RWPE2 (cell line): ENCODE results near the gene BSG.
"Not testable (repeated sequence)": the region's sequence is repeated elsewhere in the genome, so short reads cannot be mapped to it uniquely, and the experiment has no call there.

Experiments used
- ATAC-seq: fragments of 200-7000 bp; cut with Tn5 transposase; 3 replicates; pipeline ENCODE4 v1.9.1; 2021; ENCODE audit warnings: low read depth
- DNase-seq: peaks from one replicate; pipeline ENCODE4 v3.0.0-alpha.2; 2020; ENCODE audit warnings: low spot score
- H3K27ac ChIP-seq: fragments of 450-650 bp; 2 replicates; pipeline ENCODE4 v1.5.1; 2017; ENCODE audit warnings: mild to moderate bottlenecking; ENCODE audit not compliant: poor library complexity, severe bottlenecking
- H3K27me3 ChIP-seq: fragments of 250-450 bp; sonication (Bioruptor Pico); 2 replicates; pipeline ENCODE4 v1.5.1; 2021; ENCODE audit warnings: mild to moderate bottlenecking, moderate library complexity; ENCODE audit not compliant: insufficient read depth, poor library complexity, severe bottlenecking
- H3K36me3 ChIP-seq: fragments of 250-450 bp; sonication (Bioruptor Pico); 2 replicates; pipeline ENCODE4 v1.5.1; 2020; ENCODE audit warnings: low read depth, mild to moderate bottlenecking, moderate library complexity
- H3K4me1 ChIP-seq: fragments of 250-450 bp; sonication (Bioruptor Pico); 2 replicates; pipeline ENCODE4 v1.5.1; 2021; ENCODE audit warnings: mild to moderate bottlenecking, moderate library complexity; ENCODE audit not compliant: insufficient read depth, poor library complexity, severe bottlenecking
- H3K4me3 ChIP-seq: fragments of 250-450 bp; sonication (Bioruptor Pico); 2 replicates; pipeline ENCODE4 v1.5.1; 2021; ENCODE audit warnings: mild to moderate bottlenecking, moderate library complexity; ENCODE audit not compliant: severe bottlenecking
- H3K9me3 ChIP-seq: fragments of 250-450 bp; sonication (Bioruptor Pico); 2 replicates; pipeline ENCODE4 v1.5.1; 2021; ENCODE audit warnings: mild to moderate bottlenecking, moderate library complexity; ENCODE audit not compliant: severe bottlenecking
- CTCF ChIP-seq: fragments of 450-650 bp; IDR thresholded peaks from one replicate; pipeline ENCODE4 v1.5.1; 2017; ENCODE audit warnings: mild to moderate bottlenecking, moderate library complexity; ENCODE audit not compliant: poor library complexity, severe bottlenecking

BSG gene

GRCh38 chr19:601790-602189, 29.4 kb downstream of the BSG start:
- no peak overlapping the region for H3K4me3 ChIP-seq
- ATAC-seq: no peak
- TF ChIP-seq CTCF: no peak
- no peak overlapping the region for H3K27ac ChIP-seq
- no peaks in the 10 kb centered on the region for H3K27me3 ChIP-seq
- no peaks in the 10 kb centered on the region for H3K36me3 ChIP-seq
- no peaks in the 10 kb centered on the region for H3K9me3 ChIP-seq
- H3K4me1 ChIP-seq: no peaks in the 10 kb centered on the region
- no peak for DNase-seq

GRCh38 chr19:602391-603301, 30.2 kb downstream of the BSG start:
- Histone ChIP-seq H3K27ac (no peak overlapping the region), H3K36me3 (no peaks in the 10 kb centered on the region), H3K4me3 (no peak overlapping the region), H3K4me1 (no peaks in the 10 kb centered on the region), H3K9me3 (no peaks in the 10 kb centered on the region), H3K27me3 (no peaks in the 10 kb centered on the region)
- DNase-seq (no peak), ATAC-seq (no peak)
- TF ChIP-seq CTCF: no peak

GRCh38 chr19:603302-603639, 30.9 kb downstream of the BSG start:
- not testable (repeated sequence) for H3K4me3 ChIP-seq, DNase-seq, ATAC-seq

GRCh38 chr19:603779-604178, 31.4 kb downstream of the BSG start:
- not testable (repeated sequence) for H3K27ac ChIP-seq, H3K9me3 ChIP-seq, ATAC-seq, H3K27me3 ChIP-seq, DNase-seq, H3K4me1 ChIP-seq, H3K4me3 ChIP-seq, H3K36me3 ChIP-seq

More at GRCh38 chr19:603302-603639, 30.9 kb downstream of the BSG start:
- not testable (repeated sequence) for H3K9me3 ChIP-seq, H3K27me3 ChIP-seq, H3K36me3 ChIP-seq, H3K4me1 ChIP-seq, H3K27ac ChIP-seq

GRCh38 chr19:604355-604754, 32.0 kb downstream of the BSG start:
- Histone ChIP-seq H3K36me3 (no peaks in the 10 kb centered on the region), H3K4me1 (no peaks in the 10 kb centered on the region), H3K27me3 (no peaks in the 10 kb centered on the region), H3K4me3 (no peak overlapping the region), H3K9me3 (no peaks in the 10 kb centered on the region), H3K27ac (no peak overlapping the region)
- ATAC-seq (peak; percentile 29; the same call in 1 of the 3 replicates), DNase-seq (no peak)
- no peak for TF ChIP-seq CTCF

GRCh38 chr19:605061-605971, 32.9 kb downstream of the BSG start:
- H3K27ac ChIP-seq, DNase-seq, H3K4me3 ChIP-seq, H3K27me3 ChIP-seq, H3K9me3 ChIP-seq, H3K36me3 ChIP-seq, H3K4me1 ChIP-seq: not testable (repeated sequence)
- peak; percentile 17; the same call in 1 of the 3 replicates for ATAC-seq
